Upper lobe of left lung (tissue), 4 donors: ENCODE results near the gene KRTDAP.

Experiments used
- EP300 ChIP-seq, 4 donors: sonication (generic); formaldehyde crosslinking; IDR thresholded peaks; one replicate each; pipeline ENCODE4 v1.5.1; 2017; ENCODE audit warnings: antibody characterized with exemption in 4 of 4, control low read depth in 2 of 4
- POLR2A ChIP-seq, 4 donors: fragments of 450-650 bp; IDR thresholded peaks; one replicate each; pipeline ENCODE4 v1.5.1; 2016 to 2017; ENCODE audit warnings: antibody characterized with exemption in 4 of 4, mild to moderate bottlenecking in 2 of 4
- POLR2AphosphoS5 ChIP-seq, 2 donors: sonication (generic); formaldehyde crosslinking; IDR thresholded peaks; one replicate each; pipeline ENCODE4 v1.5.1; 2017; ENCODE audit warnings: antibody characterized with exemption in 2 of 2
- TF ChIP-seq, protein P1 (sequence below), 6 experiments: fragments of 450-650 bp in 4 of 6; fragments of 200-600 bp in 2 of 6; sonication (generic) in 2 of 6; IDR thresholded peaks; one replicate each; pipeline ENCODE4 v1.5.1; 2016 to 2019; ENCODE audit warnings: antibody characterized with exemption in 6 of 6

DNA sequence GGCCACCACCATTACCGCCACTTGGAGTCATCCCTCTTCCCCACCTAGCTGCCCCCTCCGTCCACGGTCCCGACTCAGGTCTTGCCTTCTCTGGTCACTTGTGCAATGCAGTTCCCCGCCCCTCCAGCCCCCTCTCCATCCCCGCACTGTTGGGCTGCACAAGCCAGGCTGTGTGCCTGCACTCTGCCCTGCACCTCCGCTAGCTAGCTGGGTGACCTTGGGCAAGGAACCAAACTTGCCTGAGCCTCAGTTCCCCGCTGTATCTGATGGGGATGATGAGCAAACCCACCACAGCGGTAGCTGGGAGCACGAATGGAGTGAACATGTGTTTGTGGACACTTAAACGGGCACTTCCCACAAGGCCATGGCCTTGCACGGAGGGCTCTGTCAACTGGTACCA, 49.6 kb upstream of the KRTDAP start:
- TF ChIP-seq POLR2AphosphoS5 (IDR thresholded peaks at IDR 0.05): no peak
- TF ChIP-seq EP300 (IDR thresholded peaks at IDR 0.05): no peak
- TF ChIP-seq, protein P1, sequence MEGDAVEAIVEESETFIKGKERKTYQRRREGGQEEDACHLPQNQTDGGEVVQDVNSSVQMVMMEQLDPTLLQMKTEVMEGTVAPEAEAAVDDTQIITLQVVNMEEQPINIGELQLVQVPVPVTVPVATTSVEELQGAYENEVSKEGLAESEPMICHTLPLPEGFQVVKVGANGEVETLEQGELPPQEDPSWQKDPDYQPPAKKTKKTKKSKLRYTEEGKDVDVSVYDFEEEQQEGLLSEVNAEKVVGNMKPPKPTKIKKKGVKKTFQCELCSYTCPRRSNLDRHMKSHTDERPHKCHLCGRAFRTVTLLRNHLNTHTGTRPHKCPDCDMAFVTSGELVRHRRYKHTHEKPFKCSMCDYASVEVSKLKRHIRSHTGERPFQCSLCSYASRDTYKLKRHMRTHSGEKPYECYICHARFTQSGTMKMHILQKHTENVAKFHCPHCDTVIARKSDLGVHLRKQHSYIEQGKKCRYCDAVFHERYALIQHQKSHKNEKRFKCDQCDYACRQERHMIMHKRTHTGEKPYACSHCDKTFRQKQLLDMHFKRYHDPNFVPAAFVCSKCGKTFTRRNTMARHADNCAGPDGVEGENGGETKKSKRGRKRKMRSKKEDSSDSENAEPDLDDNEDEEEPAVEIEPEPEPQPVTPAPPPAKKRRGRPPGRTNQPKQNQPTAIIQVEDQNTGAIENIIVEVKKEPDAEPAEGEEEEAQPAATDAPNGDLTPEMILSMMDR (IDR thresholded peaks at IDR 0.05): no peak
- no peak for TF ChIP-seq POLR2A (IDR thresholded peaks at IDR 0.05)
